K562 (cell line): ENCODE data around the gene FBXW8. TPM values are rescaled to one million over a fixed set of nuclear protein-coding genes. Genes with fewer than 3 reads are reported as not detected.
A peak's percentile ranks its signal among the peaks of the same experiment; 100 is the strongest.

ENCODE experiments used
- ARID2 ChIP-seq: fragments of 450-650 bp; IDR thresholded peaks from 2 replicates; pipeline ENCODE4 v1.6.1; 2017; ENCODE audit warnings: antibody characterized with exemption, mild to moderate bottlenecking
- ATF7 ChIP-seq: fragments of 450-650 bp; IDR thresholded peaks from 2 replicates; pipeline ENCODE4 v1.7.1; 2014; ENCODE audit warnings: mild to moderate bottlenecking, moderate library complexity
- CREB1 ChIP-seq, 2 experiments: sonication (generic) in 1 of 2; formaldehyde crosslinking in 1 of 2; IDR thresholded peaks; 2 replicates each; pipeline versions ENCODE4 v1.6.1 to v1.8.0; 2012 to 2022; ENCODE audit warnings: inconsistent platforms in 1 of 2, mild to moderate bottlenecking in 1 of 2, missing genetic modification reagents in 1 of 2, moderate library complexity in 1 of 2
- CSDE1 ChIP-seq, 2 experiments: fragments of 450-650 bp; IDR thresholded peaks; 2 replicates each; pipeline ENCODE4 v1.6.1; 2016; ENCODE audit warnings: mild to moderate bottlenecking in 1 of 2
- DMBX1 ChIP-seq: fragments of 250-450 bp; sonication (Bioruptor Pico); IDR thresholded peaks from 2 replicates; pipeline ENCODE4 v1.8.0; 2022; ENCODE audit warnings: inconsistent platforms, mild to moderate bottlenecking, moderate library complexity, borderline replicate concordance
- HDGF ChIP-seq: fragments of 450-650 bp; IDR thresholded peaks from 2 replicates; pipeline ENCODE4 v1.6.1; 2016
- KLF13 ChIP-seq: fragments of 450-650 bp; IDR thresholded peaks from 2 replicates; pipeline ENCODE4 v1.6.1; 2016; ENCODE audit warnings: missing genetic modification characterization, low read depth, mild to moderate bottlenecking, missing compliant biosample characterization, moderate library complexity, borderline replicate concordance
- KLF16 ChIP-seq: IDR thresholded peaks from 2 replicates; pipeline ENCODE4 v1.6.1; 2016; ENCODE audit warnings: antibody characterized with exemption
- MTA3 ChIP-seq: fragments of 450-650 bp; formaldehyde crosslinking; IDR thresholded peaks from 2 replicates; pipeline ENCODE4 v1.6.1; 2017; ENCODE audit warnings: mild to moderate bottlenecking, borderline replicate concordance
- MYC ChIP-seq, 2 experiments: fragments of 250-450 bp in 1 of 2; sonication (Bioruptor Pico) in 1 of 2; IDR thresholded peaks; 2 replicates each; pipeline versions ENCODE4 v1.5.1 to v1.6.1; 2012 to 2021; ENCODE audit warnings: low read depth in 2 of 2, borderline replicate concordance in 1 of 2, improper control_type of control experiment in 1 of 2, low read length in 1 of 2, mild to moderate bottlenecking in 1 of 2, moderate library complexity in 1 of 2
- MYNN ChIP-seq, 2 experiments: sonication (generic); formaldehyde crosslinking in 1 of 2; IDR thresholded peaks; 2 replicates each; pipeline versions ENCODE4 v1.5.0 to v1.6.1; 2016 to 2020; ENCODE audit warnings: antibody characterized with exemption in 1 of 2, missing genetic modification reagents in 1 of 2
- NCOA1 ChIP-seq: fragments of 450-650 bp; IDR thresholded peaks from 2 replicates; pipeline ENCODE4 v1.6.1; 2016; ENCODE audit warnings: low read depth
- PML ChIP-seq: IDR thresholded peaks from 2 replicates; pipeline ENCODE4 v1.6.1; 2012; ENCODE audit warnings: low read length, inconsistent platforms
- POLR2A ChIP-seq: fragments of 450-650 bp; conservative IDR thresholded peaks from 2 replicates; pipeline ENCODE4 v1.6.1; 2016
- RAD21 ChIP-seq, 2 experiments: fragments of 250-450 bp in 1 of 2; fragments of 450-650 bp in 1 of 2; sonication (Bioruptor Pico) in 1 of 2; formaldehyde crosslinking in 1 of 2; IDR thresholded peaks in 1 of 2; conservative IDR thresholded peaks in 1 of 2; 2 replicates each; pipeline versions ENCODE4 v1.4.0 to v1.8.0; 2020 to 2022; ENCODE audit warnings: mild to moderate bottlenecking in 2 of 2, moderate library complexity in 1 of 2
- ZNF165 ChIP-seq: fragments of 250-450 bp; sonication (Bioruptor Pico); IDR thresholded peaks from 2 replicates; pipeline ENCODE4 v1.4.0; 2020; ENCODE audit warnings: borderline replicate concordance
- ZNF239 ChIP-seq: fragments of 250-450 bp; sonication (Bioruptor Pico); IDR thresholded peaks from 2 replicates; pipeline ENCODE4 v1.4.0; 2020; ENCODE audit warnings: mild to moderate bottlenecking
- polyA plus RNA-seq, 8 experiments: library from polyadenylated mRNA; depleted of rRNA in 4 of 8; stranded (reverse) in 5 of 8; unstranded in 3 of 8; fragments of >200 nt; fragmentation: Nextera tagmentation in 2 of 8; fragmentation: Illumina TruSeq in 1 of 8; extraction: Ambion mirVana in 2 of 8; extraction: Trizol in 1 of 8; gene quantifications; 2 replicates each; pipeline versions ENCODE4 v1.2.1 to v1.2.3, GENCODE V29; 2011 to 2014; ENCODE audit warnings: inconsistent platforms in 1 of 8, missing spikeins in 1 of 8
- total RNA-seq, 7 experiments: library from RNA; depleted of rRNA in 6 of 7; stranded (reverse); fragments of >200 nt in 6 of 7; fragmentation: Illumina TruSeq in 2 of 7; extraction: Trizol in 2 of 7; gene quantifications; 2 replicates each; pipeline versions ENCODE4 v1.2.1 to v1.2.3, GENCODE V29; 2011 to 2021; ENCODE audit warnings: low replicate concordance in 1 of 7
- TF ChIP-seq, protein P1 (sequence below): sonication (generic); formaldehyde crosslinking; IDR thresholded peaks from 2 replicates; pipeline ENCODE4 v1.8.0; 2022; ENCODE audit warnings: mild to moderate bottlenecking, missing genetic modification reagents
- TF ChIP-seq, protein P2 (sequence below), 2 experiments: fragments of 450-650 bp; conservative IDR thresholded peaks; 2 replicates each; pipeline ENCODE4 v1.6.1; 2017; ENCODE audit warnings: mild to moderate bottlenecking in 2 of 2, moderate library complexity in 2 of 2

FBXW8 gene
- total and polyA plus RNA-seq, 9 of the 15 experiments (the other 6 are each of a cell fraction or from before 2014, with no cell fraction given), result 0.58 to 8.3 (median 4.4) TPM

DNA sequence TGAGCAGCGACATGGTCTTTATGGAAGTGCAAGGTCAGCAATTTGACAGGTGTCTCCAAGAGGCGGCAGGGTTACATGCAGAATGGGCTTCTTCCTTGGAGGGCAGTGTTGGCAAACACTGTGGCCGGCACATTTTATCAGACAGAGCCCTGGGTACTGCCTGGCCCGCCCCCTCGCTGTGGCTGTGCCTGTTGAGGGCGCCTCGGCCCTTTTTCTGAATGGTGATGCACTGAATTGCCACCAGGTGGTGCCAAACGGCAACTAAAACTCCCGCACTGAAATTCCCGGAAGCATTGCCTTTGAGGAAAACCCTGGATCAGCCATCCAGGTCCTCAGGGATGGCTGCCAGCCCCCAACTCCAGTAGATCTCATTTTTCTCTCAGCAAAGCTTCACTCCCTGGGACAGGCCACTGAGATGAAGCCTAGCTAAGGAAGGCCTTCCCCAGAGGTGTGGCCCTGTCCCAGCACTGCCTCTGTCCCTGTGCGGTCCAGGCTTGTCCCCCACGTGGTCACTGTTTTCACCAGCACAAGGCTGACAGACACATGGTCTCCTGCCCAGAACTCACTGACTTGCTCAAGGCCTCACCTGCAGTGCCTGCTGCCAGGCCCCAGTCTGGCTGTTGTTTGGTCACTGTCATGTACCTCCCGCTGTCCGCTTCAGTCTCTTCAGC lies 114.9 kb downstream of the FBXW8 start (continued):
- no peak for TF ChIP-seq CSDE1 (IDR thresholded peaks at IDR 0.05)
- peak; percentile 22; the same call in 1 of the 2 replicates for TF ChIP-seq MYC (IDR thresholded peaks at IDR 0.05; ENCODE audit: low read depth, low read length)
- no peak for TF ChIP-seq MYC (CRISPR knock-in tag; IDR thresholded peaks at IDR 0.05; ENCODE audit: borderline replicate concordance, low read depth)
- TF ChIP-seq ZNF239 (CRISPR knock-in tag), result no peak
- peak; percentile 94 for TF ChIP-seq ARID2
- TF ChIP-seq KLF13 (tag), result 0 out of 2 replicates have a peak, but pooled peaks have one; percentile 25
- no peak for TF ChIP-seq PML
- no peak for TF ChIP-seq POLR2A
- peak; percentile 49; the same call in 1 of the 2 replicates for TF ChIP-seq DMBX1 (CRISPR knock-in tag)
- 0 out of 2 replicates have a peak, but pooled peaks have one; percentile 28 for TF ChIP-seq ZNF165 (CRISPR knock-in tag)
- TF ChIP-seq, protein P1, sequence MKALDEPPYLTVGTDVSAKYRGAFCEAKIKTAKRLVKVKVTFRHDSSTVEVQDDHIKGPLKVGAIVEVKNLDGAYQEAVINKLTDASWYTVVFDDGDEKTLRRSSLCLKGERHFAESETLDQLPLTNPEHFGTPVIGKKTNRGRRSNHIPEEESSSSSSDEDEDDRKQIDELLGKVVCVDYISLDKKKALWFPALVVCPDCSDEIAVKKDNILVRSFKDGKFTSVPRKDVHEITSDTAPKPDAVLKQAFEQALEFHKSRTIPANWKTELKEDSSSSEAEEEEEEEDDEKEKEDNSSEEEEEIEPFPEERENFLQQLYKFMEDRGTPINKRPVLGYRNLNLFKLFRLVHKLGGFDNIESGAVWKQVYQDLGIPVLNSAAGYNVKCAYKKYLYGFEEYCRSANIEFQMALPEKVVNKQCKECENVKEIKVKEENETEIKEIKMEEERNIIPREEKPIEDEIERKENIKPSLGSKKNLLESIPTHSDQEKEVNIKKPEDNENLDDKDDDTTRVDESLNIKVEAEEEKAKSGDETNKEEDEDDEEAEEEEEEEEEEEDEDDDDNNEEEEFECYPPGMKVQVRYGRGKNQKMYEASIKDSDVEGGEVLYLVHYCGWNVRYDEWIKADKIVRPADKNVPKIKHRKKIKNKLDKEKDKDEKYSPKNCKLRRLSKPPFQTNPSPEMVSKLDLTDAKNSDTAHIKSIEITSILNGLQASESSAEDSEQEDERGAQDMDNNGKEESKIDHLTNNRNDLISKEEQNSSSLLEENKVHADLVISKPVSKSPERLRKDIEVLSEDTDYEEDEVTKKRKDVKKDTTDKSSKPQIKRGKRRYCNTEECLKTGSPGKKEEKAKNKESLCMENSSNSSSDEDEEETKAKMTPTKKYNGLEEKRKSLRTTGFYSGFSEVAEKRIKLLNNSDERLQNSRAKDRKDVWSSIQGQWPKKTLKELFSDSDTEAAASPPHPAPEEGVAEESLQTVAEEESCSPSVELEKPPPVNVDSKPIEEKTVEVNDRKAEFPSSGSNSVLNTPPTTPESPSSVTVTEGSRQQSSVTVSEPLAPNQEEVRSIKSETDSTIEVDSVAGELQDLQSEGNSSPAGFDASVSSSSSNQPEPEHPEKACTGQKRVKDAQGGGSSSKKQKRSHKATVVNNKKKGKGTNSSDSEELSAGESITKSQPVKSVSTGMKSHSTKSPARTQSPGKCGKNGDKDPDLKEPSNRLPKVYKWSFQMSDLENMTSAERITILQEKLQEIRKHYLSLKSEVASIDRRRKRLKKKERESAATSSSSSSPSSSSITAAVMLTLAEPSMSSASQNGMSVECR, result peak; percentile 46; the same call in 1 of the 2 replicates
- TF ChIP-seq CREB1 (IDR thresholded peaks at IDR 0.05), result no peak
- 0 out of 2 replicates have a peak, but pooled peaks have one; percentile 28 for TF ChIP-seq CREB1 (CRISPR knock-in tag; IDR thresholded peaks at IDR 0.05)
- TF ChIP-seq RAD21 (CRISPR knock-in tag; conservative IDR thresholded peaks at IDR 0.05 in 1 of 2, IDR thresholded peaks at IDR 0.05 in 1 of 2), result peak; percentile 94 to 98
- 0 out of 2 replicates have a peak, but pooled peaks have one; percentile 18 for TF ChIP-seq MYNN (IDR thresholded peaks at IDR 0.05)
- TF ChIP-seq MYNN (CRISPR knock-in tag; IDR thresholded peaks at IDR 0.05), result no peak
- peak; percentile 46; the same call in 1 of the 2 replicates for TF ChIP-seq ATF7
- 0 out of 2 replicates have a peak, but pooled peaks have one; percentile 16 for TF ChIP-seq NCOA1
- TF ChIP-seq, protein P2, sequence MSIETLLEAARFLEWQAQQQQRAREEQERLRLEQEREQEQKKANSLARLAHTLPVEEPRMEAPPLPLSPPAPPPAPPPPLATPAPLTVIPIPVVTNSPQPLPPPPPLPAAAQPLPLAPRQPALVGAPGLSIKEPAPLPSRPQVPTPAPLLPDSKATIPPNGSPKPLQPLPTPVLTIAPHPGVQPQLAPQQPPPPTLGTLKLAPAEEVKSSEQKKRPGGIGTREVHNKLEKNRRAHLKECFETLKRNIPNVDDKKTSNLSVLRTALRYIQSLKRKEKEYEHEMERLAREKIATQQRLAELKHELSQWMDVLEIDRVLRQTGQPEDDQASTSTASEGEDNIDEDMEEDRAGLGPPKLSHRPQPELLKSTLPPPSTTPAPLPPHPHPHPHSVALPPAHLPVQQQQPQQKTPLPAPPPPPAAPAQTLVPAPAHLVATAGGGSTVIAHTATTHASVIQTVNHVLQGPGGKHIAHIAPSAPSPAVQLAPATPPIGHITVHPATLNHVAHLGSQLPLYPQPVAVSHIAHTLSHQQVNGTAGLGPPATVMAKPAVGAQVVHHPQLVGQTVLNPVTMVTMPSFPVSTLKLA (conservative IDR thresholded peaks at IDR 0.05), result peak; percentile 74 to 88; a peak in 3 of 4 replicates
- TF ChIP-seq HDGF, result peak; percentile 91
- TF ChIP-seq KLF16, result peak; percentile 57; the same call in 1 of the 2 replicates
- peak; percentile 37; the same call in 1 of the 2 replicates for TF ChIP-seq MTA3
